H1 (cell line): ENCODE results near the gene PAXIP1.

ENCODE experiments used
- ASH2L ChIP-seq: fragments of 200-600, 300-600 bp; sonication (generic); IDR thresholded peaks from one replicate; pipeline ENCODE4 v1.7.1; 2017; ENCODE audit warnings: low read length
- BRCA1 ChIP-seq: IDR thresholded peaks from 2 replicates; pipeline ENCODE4 v1.6.1; 2012; ENCODE audit warnings: low read depth, low read length, improper control_type of control experiment
- CHD1 ChIP-seq: IDR thresholded peaks from 2 replicates; pipeline ENCODE4 v1.6.1; 2012; ENCODE audit warnings: low read depth, low read length, improper control_type of control experiment
- CHD2 ChIP-seq: IDR thresholded peaks from 2 replicates; pipeline ENCODE4 v1.6.1; 2012; ENCODE audit warnings: low read length, improper control_type of control experiment
- EZH2 ChIP-seq: fragments of 200-600 bp; sonication (generic); IDR thresholded peaks from 2 replicates; pipeline ENCODE4 v1.7.1; 2012; ENCODE audit warnings: low read depth, mild to moderate bottlenecking, moderate library complexity, low read length, inconsistent platforms; ENCODE audit not compliant: severe bottlenecking
- FOSL1 ChIP-seq: IDR thresholded peaks from 2 replicates; pipeline ENCODE4 v1.6.1; 2011; ENCODE audit warnings: mild to moderate bottlenecking, low read depth, low read length, moderate library complexity; ENCODE audit not compliant: insufficient read depth
- GABPA ChIP-seq: IDR thresholded peaks from 2 replicates; pipeline ENCODE4 v1.6.1; 2011; ENCODE audit warnings: mild to moderate bottlenecking, low read length, moderate library complexity, borderline replicate concordance; ENCODE audit not compliant: insufficient read depth
- POLR2AphosphoS5 ChIP-seq: IDR thresholded peaks from 2 replicates; pipeline ENCODE4 v1.6.1; 2011; ENCODE audit warnings: low read depth, low read length
- SAP30 ChIP-seq: fragments of 300-600 bp; sonication (generic); IDR thresholded peaks from 2 replicates; pipeline ENCODE4 v1.7.1; 2012; ENCODE audit warnings: low read length, moderate library complexity, mild to moderate bottlenecking, inconsistent platforms; ENCODE audit not compliant: insufficient read depth, insufficient replicate concordance
- SIN3A ChIP-seq, 2 experiments: IDR thresholded peaks in 1 of 2; conservative IDR thresholded peaks in 1 of 2; 2 replicates each; pipeline ENCODE4 v1.6.1; 2011 to 2012; ENCODE audit warnings: low read length in 2 of 2, improper control_type of control experiment in 1 of 2, low read depth in 1 of 2, mild to moderate bottlenecking in 1 of 2
- TF ChIP-seq, protein P1 (sequence below), 3 experiments: IDR thresholded peaks; 1 replicate in 2 of 3; 2 replicates in 1 of 3; pipeline versions ENCODE4 v1.5.1 to v1.6.1; 2011; ENCODE audit warnings: low read length in 3 of 3, mild to moderate bottlenecking in 3 of 3, inconsistent platforms in 2 of 3, low read depth in 1 of 3, moderate library complexity in 1 of 3; ENCODE audit not compliant: insufficient read depth in 1 of 3; ENCODE audit errors: control extremely low read depth in 1 of 3
- TF ChIP-seq, protein P2 (sequence below): IDR thresholded peaks from 2 replicates; pipeline ENCODE4 v1.6.1; 2011; ENCODE audit warnings: low read depth, mild to moderate bottlenecking, low read length; ENCODE audit not compliant: insufficient read depth

DNA sequence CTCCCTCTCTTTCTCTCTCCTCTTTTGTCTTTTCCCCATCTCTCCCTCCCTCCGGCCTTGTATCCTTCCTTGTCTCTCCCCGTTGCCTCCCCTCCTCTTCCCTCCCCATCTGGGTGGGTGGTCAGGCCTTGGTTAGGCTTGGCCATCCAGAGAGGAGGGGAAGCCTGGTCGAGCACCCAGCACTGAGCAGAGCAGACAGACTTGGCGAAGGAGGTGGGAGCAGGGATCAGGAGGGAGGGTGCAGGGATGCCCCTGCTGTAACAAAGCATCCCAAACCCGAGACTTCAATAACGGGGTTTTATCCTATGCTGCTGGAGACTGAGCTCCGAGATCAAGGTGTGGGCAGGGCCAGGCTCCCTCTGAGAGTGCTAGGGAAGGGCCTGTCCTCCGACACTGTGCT lies 97.3 kb downstream of the PAXIP1 start:
- TF ChIP-seq EZH2 (no peak), POLR2AphosphoS5 (no peak), CHD2 (no peak), BRCA1 (no peak), FOSL1 (no peak), ASH2L (no peak), SIN3A (conservative IDR thresholded peaks at IDR 0.05 in 1 of 2, IDR thresholded peaks at IDR 0.05 in 1 of 2; ENCODE audit: low read depth in 1 of 2, low read length in 2 of 2) (no peak), CHD1 (no peak), GABPA (no peak), SAP30 (no peak)
- TF ChIP-seq, protein P1, sequence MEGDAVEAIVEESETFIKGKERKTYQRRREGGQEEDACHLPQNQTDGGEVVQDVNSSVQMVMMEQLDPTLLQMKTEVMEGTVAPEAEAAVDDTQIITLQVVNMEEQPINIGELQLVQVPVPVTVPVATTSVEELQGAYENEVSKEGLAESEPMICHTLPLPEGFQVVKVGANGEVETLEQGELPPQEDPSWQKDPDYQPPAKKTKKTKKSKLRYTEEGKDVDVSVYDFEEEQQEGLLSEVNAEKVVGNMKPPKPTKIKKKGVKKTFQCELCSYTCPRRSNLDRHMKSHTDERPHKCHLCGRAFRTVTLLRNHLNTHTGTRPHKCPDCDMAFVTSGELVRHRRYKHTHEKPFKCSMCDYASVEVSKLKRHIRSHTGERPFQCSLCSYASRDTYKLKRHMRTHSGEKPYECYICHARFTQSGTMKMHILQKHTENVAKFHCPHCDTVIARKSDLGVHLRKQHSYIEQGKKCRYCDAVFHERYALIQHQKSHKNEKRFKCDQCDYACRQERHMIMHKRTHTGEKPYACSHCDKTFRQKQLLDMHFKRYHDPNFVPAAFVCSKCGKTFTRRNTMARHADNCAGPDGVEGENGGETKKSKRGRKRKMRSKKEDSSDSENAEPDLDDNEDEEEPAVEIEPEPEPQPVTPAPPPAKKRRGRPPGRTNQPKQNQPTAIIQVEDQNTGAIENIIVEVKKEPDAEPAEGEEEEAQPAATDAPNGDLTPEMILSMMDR (IDR thresholded peaks at IDR 0.05; ENCODE audit: control extremely low read depth in 1 of 3, insufficient read depth in 1 of 3, low read depth in 1 of 3, low read length in 3 of 3) = no peak
- TF ChIP-seq, protein P2, sequence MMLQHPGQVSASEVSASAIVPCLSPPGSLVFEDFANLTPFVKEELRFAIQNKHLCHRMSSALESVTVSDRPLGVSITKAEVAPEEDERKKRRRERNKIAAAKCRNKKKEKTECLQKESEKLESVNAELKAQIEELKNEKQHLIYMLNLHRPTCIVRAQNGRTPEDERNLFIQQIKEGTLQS = no peak
